ENCODE data around the gene PDYN.

- TF ChIP-seq HDGF (IDR thresholded peaks at IDR 0.05; ENCODE audit: borderline replicate concordance): no peak
- TF ChIP-seq FOXK2 (IDR thresholded peaks at IDR 0.05): no peak
- no peak for TF ChIP-seq ELF4 (IDR thresholded peaks at IDR 0.05)
- TF ChIP-seq SP1 (IDR thresholded peaks at IDR 0.05): no peak
Observed at GRCh38 chr20:1933465-1933870, 60.4 kb downstream of the PDYN start.

Measured in HEK293T (cell line).